GM12864 (cell line): ENCODE results near the gene UBA3.

ENCODE experiments used
- DNase-seq: peaks from one replicate; pipeline ENCODE4 v3.0.0-alpha.2; 2011; ENCODE audit warnings: low read depth
- H3K4me3 ChIP-seq: 2 replicates; pipeline ENCODE4 v1.5.1; 2011; ENCODE audit warnings: mild to moderate bottlenecking, low read depth, low read length, control low read depth
- TF ChIP-seq, protein P1 (sequence below): IDR thresholded peaks from 2 replicates; pipeline ENCODE4 v1.5.1; 2011; ENCODE audit warnings: low read depth, mild to moderate bottlenecking, moderate library complexity, low read length, control low read depth, inconsistent platforms; ENCODE audit errors: missing control alignments

Gene UBA3

DNA sequence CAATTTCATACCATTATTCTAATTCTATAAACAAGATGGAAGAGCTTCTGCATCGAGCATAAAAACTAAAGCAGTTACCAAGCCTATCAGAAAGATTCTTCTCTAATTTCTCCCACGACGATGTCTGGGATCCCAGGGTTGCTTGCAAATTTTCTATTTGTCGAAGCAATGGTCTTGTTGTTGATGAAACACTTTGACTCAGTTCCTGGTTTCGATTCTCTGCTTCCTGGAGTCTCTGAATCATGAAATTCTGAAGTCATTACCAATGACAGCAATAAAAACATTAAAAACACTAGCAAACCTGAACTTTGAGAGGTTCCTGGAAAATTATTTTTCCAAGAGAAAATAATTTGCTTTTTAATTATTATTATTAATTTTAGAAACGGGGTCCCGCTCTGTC is 46.7 kb downstream of the UBA3 start:
- TF ChIP-seq, protein P1, sequence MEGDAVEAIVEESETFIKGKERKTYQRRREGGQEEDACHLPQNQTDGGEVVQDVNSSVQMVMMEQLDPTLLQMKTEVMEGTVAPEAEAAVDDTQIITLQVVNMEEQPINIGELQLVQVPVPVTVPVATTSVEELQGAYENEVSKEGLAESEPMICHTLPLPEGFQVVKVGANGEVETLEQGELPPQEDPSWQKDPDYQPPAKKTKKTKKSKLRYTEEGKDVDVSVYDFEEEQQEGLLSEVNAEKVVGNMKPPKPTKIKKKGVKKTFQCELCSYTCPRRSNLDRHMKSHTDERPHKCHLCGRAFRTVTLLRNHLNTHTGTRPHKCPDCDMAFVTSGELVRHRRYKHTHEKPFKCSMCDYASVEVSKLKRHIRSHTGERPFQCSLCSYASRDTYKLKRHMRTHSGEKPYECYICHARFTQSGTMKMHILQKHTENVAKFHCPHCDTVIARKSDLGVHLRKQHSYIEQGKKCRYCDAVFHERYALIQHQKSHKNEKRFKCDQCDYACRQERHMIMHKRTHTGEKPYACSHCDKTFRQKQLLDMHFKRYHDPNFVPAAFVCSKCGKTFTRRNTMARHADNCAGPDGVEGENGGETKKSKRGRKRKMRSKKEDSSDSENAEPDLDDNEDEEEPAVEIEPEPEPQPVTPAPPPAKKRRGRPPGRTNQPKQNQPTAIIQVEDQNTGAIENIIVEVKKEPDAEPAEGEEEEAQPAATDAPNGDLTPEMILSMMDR: no peak

GRCh38 chr3:69032737-69033136 is 47.4 kb downstream of the UBA3 start:
- no peak for DNase-seq
- TF ChIP-seq, protein P1: no peak
- no peak overlapping the region for H3K4me3 ChIP-seq

More for the DNA sequence above, 46.7 kb downstream of the UBA3 start:
- no peak for DNase-seq
- no peak overlapping the region for H3K4me3 ChIP-seq

DNA sequence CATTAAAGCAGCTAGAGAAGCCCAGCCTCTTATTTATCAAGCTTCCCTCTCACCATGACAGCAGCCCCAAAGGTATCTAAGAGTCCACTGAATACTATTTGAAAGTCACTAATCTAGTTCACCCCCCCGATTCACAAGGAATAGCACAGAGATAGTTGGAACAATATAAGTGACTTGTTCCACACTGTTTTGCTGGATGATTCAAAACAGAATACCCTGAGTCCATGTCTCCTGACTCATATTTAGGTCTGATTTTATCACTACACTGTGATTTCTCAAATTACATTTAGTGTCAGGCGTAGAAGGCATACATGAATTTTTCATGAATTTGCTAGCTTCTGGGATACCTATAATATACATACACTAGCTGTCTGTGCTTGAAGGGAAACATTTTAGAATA is 48.0 kb downstream of the UBA3 start:
- H3K4me3 ChIP-seq: no peak overlapping the region
- no peak for DNase-seq
- TF ChIP-seq, protein P1: no peak

DNA sequence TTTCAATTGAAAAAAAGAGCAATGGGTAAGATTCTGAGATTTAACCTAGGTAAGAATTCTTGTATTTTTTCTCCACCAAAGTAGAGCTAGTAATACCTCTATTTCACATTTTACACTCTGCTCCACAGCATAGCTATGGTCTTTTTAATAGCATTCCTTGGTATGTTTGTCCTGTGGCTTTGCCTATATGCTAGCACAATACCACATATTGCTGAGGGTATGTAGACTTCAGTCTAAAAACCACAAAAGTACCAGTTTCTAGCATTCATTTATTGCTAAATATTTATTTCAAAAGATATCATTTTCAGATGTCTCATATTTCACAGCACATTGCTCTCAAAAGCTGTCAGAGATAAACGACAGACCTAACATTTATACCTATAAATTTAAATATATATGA is 48.5 kb downstream of the UBA3 start:
- TF ChIP-seq, protein P1: no peak
- H3K4me3 ChIP-seq: no peak overlapping the region
- no peak for DNase-seq

DNA sequence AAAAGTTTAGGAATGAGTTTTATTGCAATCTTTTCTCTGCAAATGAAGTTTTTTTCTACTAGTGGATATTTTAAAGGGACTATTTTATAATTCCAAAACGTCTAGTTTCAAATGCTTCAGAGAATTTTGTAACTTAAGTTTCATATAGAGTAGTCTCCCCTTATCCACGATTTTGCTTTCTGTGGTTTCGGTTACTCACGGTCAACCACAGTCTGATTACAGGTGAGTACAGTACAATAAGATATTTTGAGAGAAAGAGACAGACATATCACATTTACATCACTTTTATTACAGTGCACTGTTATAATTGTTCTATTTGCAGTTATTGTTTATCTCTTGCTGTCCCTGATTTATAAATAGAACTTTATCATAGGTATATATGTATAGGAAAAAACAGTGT is 59.3 kb downstream of the UBA3 start:
- TF ChIP-seq, protein P1: no peak

DNA sequence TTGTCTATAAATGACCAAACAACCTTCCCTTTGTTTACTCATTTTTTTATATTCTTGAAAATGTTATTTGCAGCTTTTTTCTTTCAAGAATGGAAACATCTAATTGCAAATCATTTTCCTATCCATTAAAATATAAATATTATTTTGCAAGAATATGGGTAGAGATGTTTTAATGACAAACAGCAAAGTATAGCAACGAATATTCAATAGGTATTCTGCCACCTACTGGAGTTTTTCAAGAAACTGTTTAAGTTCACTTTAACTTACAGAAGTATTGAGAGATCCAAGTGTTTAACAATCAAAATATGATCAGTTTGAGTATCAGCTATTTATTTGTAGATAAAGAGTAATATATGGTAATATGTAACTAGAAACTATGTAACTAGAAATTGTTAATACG is 59.7 kb downstream of the UBA3 start:
- TF ChIP-seq, protein P1: peak; percentile 4
- DNase-seq: no peak
- no peak overlapping the region for H3K4me3 ChIP-seq

More for the DNA sequence above, 59.3 kb downstream of the UBA3 start:
- no peak overlapping the region for H3K4me3 ChIP-seq
- no peak for DNase-seq

- H3K4me3 ChIP-seq: no peak overlapping the region
- no peak for DNase-seq
- TF ChIP-seq, protein P1: no peak
Measured at GRCh38 chr3:69016901-69017300, 63.3 kb downstream of the UBA3 start.
